Karpas-422 (cell line): ENCODE results near the gene PIK3IP1. TPM values are rescaled to one million over a fixed set of nuclear protein-coding genes. Genes with fewer than 3 reads are reported as not detected.

Experiments
- DNase-seq: peaks from one replicate; pipeline ENCODE4 v3.0.0-alpha.2; 2015
- H2AFZ ChIP-seq: fragments of 200-600 bp; sonication (generic); 2 replicates; pipeline ENCODE4 v1.6.1; 2014; ENCODE audit warnings: antibody characterized with exemption, low read length, mixed read lengths
- H3K27ac ChIP-seq: fragments of 200-600 bp; sonication (generic); 2 replicates; pipeline ENCODE4 v1.5.1; 2014; ENCODE audit warnings: mild to moderate bottlenecking, low read length, moderate library complexity
- H3K27me3 ChIP-seq: fragments of 200-600 bp; sonication (generic); 2 replicates; pipeline ENCODE4 v1.6.1; 2014; ENCODE audit warnings: low read length, mixed read lengths
- H3K36me3 ChIP-seq: fragments of 200-600 bp; sonication (generic); 2 replicates; pipeline ENCODE4 v1.6.1; 2014; ENCODE audit warnings: low read length, mixed read lengths; ENCODE audit not compliant: insufficient read depth
- H3K4me1 ChIP-seq: fragments of 200-600 bp; sonication (generic); 2 replicates; pipeline ENCODE4 v1.6.1; 2014; ENCODE audit warnings: mild to moderate bottlenecking, low read length, mixed read lengths
- H3K4me2 ChIP-seq: fragments of 200-600 bp; sonication (generic); 2 replicates; pipeline ENCODE4 v1.6.1; 2014; ENCODE audit warnings: low read length, low read depth, mild to moderate bottlenecking; ENCODE audit not compliant: poor library complexity, severe bottlenecking
- H3K4me3 ChIP-seq: fragments of 200-600 bp; sonication (generic); 2 replicates; pipeline ENCODE4 v1.5.1; 2014; ENCODE audit warnings: mild to moderate bottlenecking, antibody characterized with exemption, low read length, mixed read lengths
- H3K79me2 ChIP-seq: fragments of 200-600 bp; sonication (generic); 2 replicates; pipeline ENCODE4 v1.6.1; 2014; ENCODE audit warnings: mild to moderate bottlenecking, low read length, mixed read lengths
- H3K9ac ChIP-seq: fragments of 200-600 bp; sonication (generic); 2 replicates; pipeline ENCODE4 v1.6.0; 2014; ENCODE audit warnings: low read length
- H3K9me2 ChIP-seq: fragments of 200-600 bp; sonication (generic), shearing (Covaris generic); replicated peaks from 2 replicates; pipeline ENCODE4 v1.6.0; 2014; ENCODE audit warnings: mild to moderate bottlenecking, low read length, moderate library complexity; ENCODE audit not compliant: insufficient read depth
- H3K9me3 ChIP-seq: fragments of 300-700, 200-600 bp; sonication (generic); 2 replicates; pipeline ENCODE4 v1.6.1; 2014; ENCODE audit warnings: low read length, mixed read lengths
- H4K20me1 ChIP-seq: fragments of 200-600 bp; sonication (generic); 2 replicates; pipeline ENCODE4 v1.6.1; 2014; ENCODE audit warnings: mild to moderate bottlenecking, antibody characterized with exemption, low read length, low read depth; ENCODE audit not compliant: insufficient read depth
- total RNA-seq: library from RNA; depleted of rRNA; stranded (reverse); fragments of >200 nt; shearing (Covaris generic); gene quantifications from 2 replicates; pipeline ENCODE4 v1.2.3, GENCODE V29; 2014; ENCODE audit warnings: low replicate concordance

The PIK3IP1 gene
- total RNA-seq, 1 experiment from 2014 or later: 17.9 TPM

GRCh38 chr22:31271485-31271884 lies 20.8 kb downstream of the PIK3IP1 start:
- no peak overlapping the region for H3K9ac ChIP-seq
- no peak overlapping the region for H2AFZ ChIP-seq
- no peak overlapping the region for H3K4me2 ChIP-seq
- H3K4me3 ChIP-seq: no peak overlapping the region
- no peaks in the 10 kb centered on the region for H4K20me1 ChIP-seq
- no peak for DNase-seq
- no peaks in the 10 kb centered on the region for H3K9me3 ChIP-seq
- no peak overlapping the region for H3K27ac ChIP-seq
- H3K4me1 ChIP-seq: no peaks in the 10 kb centered on the region
- peaks cover 24% of the 10 kb centered on the region for H3K36me3 ChIP-seq
- H3K9me2 ChIP-seq: no peaks in the 10 kb centered on the region
- no peaks in the 10 kb centered on the region for H3K79me2 ChIP-seq
- no peaks in the 10 kb centered on the region for H3K27me3 ChIP-seq

- Histone ChIP-seq H3K9ac (no peak overlapping the region), H4K20me1 (no peaks in the 10 kb centered on the region), H3K9me2 (no peaks in the 10 kb centered on the region), H3K4me3 (no peak overlapping the region), H3K27ac (no peak overlapping the region), H3K9me3 (no peaks in the 10 kb centered on the region), H3K27me3 (no peaks in the 10 kb centered on the region), H3K4me1 (no peaks in the 10 kb centered on the region), H2AFZ (no peak overlapping the region), H3K79me2 (no peaks in the 10 kb centered on the region), H3K36me3 (peaks cover 24% of the 10 kb centered on the region), H3K4me2 (no peak overlapping the region)
- no peak for DNase-seq
Observed at GRCh38 chr22:31271026-31271425, 21.3 kb downstream of the PIK3IP1 start.

- no peak overlapping the region for H3K4me2 ChIP-seq
- no peaks in the 10 kb centered on the region for H3K79me2 ChIP-seq
- no peak overlapping the region for H2AFZ ChIP-seq
- no peaks in the 10 kb centered on the region for H3K27me3 ChIP-seq
- H3K4me1 ChIP-seq: no peaks in the 10 kb centered on the region
- H3K27ac ChIP-seq: no peak overlapping the region
- no peak overlapping the region for H3K9ac ChIP-seq
- DNase-seq: no peak
- H3K9me3 ChIP-seq: no peaks in the 10 kb centered on the region
- peaks cover 20% of the 10 kb centered on the region for H3K36me3 ChIP-seq
- no peaks in the 10 kb centered on the region for H4K20me1 ChIP-seq
- H3K9me2 ChIP-seq: no peaks in the 10 kb centered on the region
- H3K4me3 ChIP-seq: no peak overlapping the region
Observed at GRCh38 chr22:31269892-31270579, 22.3 kb downstream of the PIK3IP1 start.

- Histone ChIP-seq H3K36me3 (peaks cover 18% of the 10 kb centered on the region), H3K27ac (no peak overlapping the region), H3K79me2 (no peaks in the 10 kb centered on the region), H2AFZ (no peak overlapping the region), H3K27me3 (no peaks in the 10 kb centered on the region), H3K4me3 (no peak overlapping the region), H3K9ac (no peak overlapping the region), H3K9me2 (no peaks in the 10 kb centered on the region), H3K4me1 (no peaks in the 10 kb centered on the region), H3K9me3 (no peaks in the 10 kb centered on the region), H4K20me1 (no peaks in the 10 kb centered on the region), H3K4me2 (no peak overlapping the region)
- no peak for DNase-seq
Observed at GRCh38 chr22:31268281-31268680, 24.0 kb downstream of the PIK3IP1 start.

GRCh38 chr22:31263896-31264640 lies 28.2 kb downstream of the PIK3IP1 start:
- Histone ChIP-seq H3K9ac (no peak overlapping the region), H3K9me2 (no peaks in the 10 kb centered on the region), H3K27me3 (no peaks in the 10 kb centered on the region), H3K79me2 (peaks cover 7% of the 10 kb centered on the region; the same call in 1 of the 2 replicates), H3K36me3 (peaks cover 19% of the 10 kb centered on the region), H3K9me3 (no peaks in the 10 kb centered on the region), H3K27ac (no peak overlapping the region), H2AFZ (no peak overlapping the region), H3K4me1 (no peaks in the 10 kb centered on the region), H4K20me1 (no peaks in the 10 kb centered on the region), H3K4me3 (no peak overlapping the region), H3K4me2 (no peak overlapping the region)
- DNase-seq: no peak

GRCh38 chr22:31262312-31263133 lies 29.8 kb downstream of the PIK3IP1 start:
- H3K36me3 ChIP-seq: peaks cover 8% of the 10 kb centered on the region; the same call in 1 of the 2 replicates
- no peak overlapping the region for H3K27ac ChIP-seq
- H2AFZ ChIP-seq: no peak overlapping the region
- H3K4me2 ChIP-seq: no peak overlapping the region
- no peaks in the 10 kb centered on the region for H3K9me2 ChIP-seq
- no peaks in the 10 kb centered on the region for H3K4me1 ChIP-seq
- H3K9ac ChIP-seq: no peak overlapping the region
- H4K20me1 ChIP-seq: no peaks in the 10 kb centered on the region
- no peaks in the 10 kb centered on the region for H3K27me3 ChIP-seq
- peaks cover 15% of the 10 kb centered on the region; the same call in 1 of the 2 replicates for H3K79me2 ChIP-seq
- no peak overlapping the region for H3K4me3 ChIP-seq
- no peak for DNase-seq
- no peaks in the 10 kb centered on the region for H3K9me3 ChIP-seq

- Histone ChIP-seq H3K36me3 (peaks cover 8% of the 10 kb centered on the region; the same call in 1 of the 2 replicates), H3K9me3 (no peaks in the 10 kb centered on the region), H3K9me2 (no peaks in the 10 kb centered on the region), H3K79me2 (peaks cover 16% of the 10 kb centered on the region; the same call in 1 of the 2 replicates), H3K4me2 (no peak overlapping the region), H3K27me3 (no peaks in the 10 kb centered on the region), H3K4me1 (no peaks in the 10 kb centered on the region), H4K20me1 (no peaks in the 10 kb centered on the region), H3K4me3 (no peak overlapping the region), H2AFZ (no peak overlapping the region), H3K9ac (no peak overlapping the region), H3K27ac (no peak overlapping the region)
- DNase-seq: no peak
Observed at GRCh38 chr22:31260474-31260856, 31.8 kb downstream of the PIK3IP1 start.
